Measurements from ENCODE around the gene ACOT11. TPM values are rescaled to one million over a fixed set of nuclear protein-coding genes. Genes with fewer than 3 reads are reported as not detected.

ACOT11 gene
- total RNA-seq, 2 donors from 2014 or later = 5.6 to 6.0 TPM

- Histone ChIP-seq H3K27ac (ENCODE audit: low read depth, low read length) (no peak overlapping the region), H3K9me3 (ENCODE audit: control insufficient read depth, low read length) (no peaks in the 10 kb centered on the region), H3K36me3 (ENCODE audit: control insufficient read depth, insufficient read depth, low read length) (no peaks in the 10 kb centered on the region), H3K27me3 (ENCODE audit: control insufficient read depth, insufficient read depth, low read length, poor library complexity, severe bottlenecking) (no peaks in the 10 kb centered on the region), H3K4me3 (ENCODE audit: low read length) (no peak overlapping the region), H3K4me1 (ENCODE audit: control insufficient read depth, insufficient read depth, low read length) (no peaks in the 10 kb centered on the region), H3K9ac (ENCODE audit: extremely low read depth, low read length, poor library complexity, severe bottlenecking) (no peak overlapping the region)
- Mint-ChIP-seq H3K36me3 (ENCODE audit: low read depth) (no peaks in the 10 kb centered on the region), H3K4me3 (no peak overlapping the region), H3K27ac (no peak overlapping the region), H3K4me1 (no peaks in the 10 kb centered on the region), H3K9me3 (no peaks in the 10 kb centered on the region), H3K27me3 (ENCODE audit: insufficient read depth) (no peaks in the 10 kb centered on the region)
- whole genome bisulfite sequencing, 2 experiments (ENCODE audit: insufficient coverage in 1 of 2, insufficient read length in 1 of 2) = 60 to 89% methylated on average over 12 to 19 of the region's 19 CpGs
- peak; percentile 80 for DNase-seq
- TF ChIP-seq, protein P1, sequence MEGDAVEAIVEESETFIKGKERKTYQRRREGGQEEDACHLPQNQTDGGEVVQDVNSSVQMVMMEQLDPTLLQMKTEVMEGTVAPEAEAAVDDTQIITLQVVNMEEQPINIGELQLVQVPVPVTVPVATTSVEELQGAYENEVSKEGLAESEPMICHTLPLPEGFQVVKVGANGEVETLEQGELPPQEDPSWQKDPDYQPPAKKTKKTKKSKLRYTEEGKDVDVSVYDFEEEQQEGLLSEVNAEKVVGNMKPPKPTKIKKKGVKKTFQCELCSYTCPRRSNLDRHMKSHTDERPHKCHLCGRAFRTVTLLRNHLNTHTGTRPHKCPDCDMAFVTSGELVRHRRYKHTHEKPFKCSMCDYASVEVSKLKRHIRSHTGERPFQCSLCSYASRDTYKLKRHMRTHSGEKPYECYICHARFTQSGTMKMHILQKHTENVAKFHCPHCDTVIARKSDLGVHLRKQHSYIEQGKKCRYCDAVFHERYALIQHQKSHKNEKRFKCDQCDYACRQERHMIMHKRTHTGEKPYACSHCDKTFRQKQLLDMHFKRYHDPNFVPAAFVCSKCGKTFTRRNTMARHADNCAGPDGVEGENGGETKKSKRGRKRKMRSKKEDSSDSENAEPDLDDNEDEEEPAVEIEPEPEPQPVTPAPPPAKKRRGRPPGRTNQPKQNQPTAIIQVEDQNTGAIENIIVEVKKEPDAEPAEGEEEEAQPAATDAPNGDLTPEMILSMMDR (conservative IDR thresholded peaks at IDR 0.05) = no peak
These were observed 34.7 kb downstream of the ACOT11 start for GRCh38 chr1:54582566-54583306.

DNA sequence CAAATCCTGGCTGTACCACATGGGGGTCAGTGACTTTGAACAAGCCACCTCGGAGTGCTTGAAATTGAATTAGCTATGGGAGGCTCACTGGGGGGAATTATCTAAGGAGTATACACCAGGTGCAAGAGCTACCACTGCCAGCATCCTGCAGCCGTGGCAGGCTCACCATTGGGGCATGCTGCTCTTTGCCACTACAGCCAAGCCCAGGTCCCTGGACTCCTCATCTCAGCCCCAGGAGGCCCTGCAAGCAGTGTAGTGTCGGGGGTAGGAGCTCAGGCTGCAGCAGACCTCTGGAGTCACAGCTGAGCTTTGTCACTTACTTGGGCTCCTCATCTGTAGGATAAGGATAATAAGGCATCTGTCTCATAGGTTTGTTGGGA is 35.3 kb downstream of the ACOT11 start:
- no peak for DNase-seq
- H3K36me3 ChIP-seq (ENCODE audit: control insufficient read depth, insufficient read depth, low read length) = no peaks in the 10 kb centered on the region
- Mint-ChIP-seq H3K27ac (no peak overlapping the region), H3K4me3 (no peak overlapping the region), H3K36me3 (ENCODE audit: low read depth) (no peaks in the 10 kb centered on the region), H3K4me1 (no peaks in the 10 kb centered on the region), H3K27me3 (ENCODE audit: insufficient read depth) (no peaks in the 10 kb centered on the region), H3K9me3 (no peaks in the 10 kb centered on the region)
- H3K4me3 ChIP-seq (ENCODE audit: low read length) = no peak overlapping the region
- TF ChIP-seq, protein P1 (conservative IDR thresholded peaks at IDR 0.05) = no peak
- WGBS, 2 experiments (ENCODE audit: insufficient coverage in 1 of 2, insufficient read length in 1 of 2) = 89 to 90% methylated on average over 3 of the region's 3 CpGs
- no peaks in the 10 kb centered on the region for H3K9me3 ChIP-seq (ENCODE audit: control insufficient read depth, low read length)
- no peaks in the 10 kb centered on the region for H3K4me1 ChIP-seq (ENCODE audit: control insufficient read depth, insufficient read depth, low read length)
- H3K9ac ChIP-seq (ENCODE audit: extremely low read depth, low read length, poor library complexity, severe bottlenecking) = no peak overlapping the region
- no peak overlapping the region for H3K27ac ChIP-seq (ENCODE audit: low read depth, low read length)
- H3K27me3 ChIP-seq (ENCODE audit: control insufficient read depth, insufficient read depth, low read length, poor library complexity, severe bottlenecking) = no peaks in the 10 kb centered on the region

DNA sequence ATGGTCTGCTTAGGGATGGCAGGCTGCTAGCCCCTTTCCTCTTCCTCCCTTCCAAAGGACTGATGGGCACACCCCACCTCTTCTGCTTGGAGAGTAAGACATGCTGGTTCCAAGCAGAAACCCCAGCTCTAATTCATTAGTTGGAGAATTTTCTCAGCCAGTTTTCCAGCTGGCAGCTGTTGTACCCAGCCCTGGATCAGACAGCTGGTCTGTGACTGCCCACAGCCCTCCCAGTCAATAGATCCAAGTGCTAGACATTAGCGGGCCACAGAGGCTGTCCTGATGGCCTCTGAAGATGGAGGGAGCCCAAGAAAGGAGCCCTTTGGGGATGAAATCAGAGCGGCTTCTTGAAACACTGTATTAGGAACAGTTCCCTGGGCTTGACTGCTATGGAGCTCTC is 35.8 kb downstream of the ACOT11 start:
- Mint-ChIP-seq H3K36me3 (ENCODE audit: low read depth) (peaks cover 2% of the 10 kb centered on the region), H3K27ac (no peak overlapping the region), H3K4me3 (no peak overlapping the region), H3K9me3 (no peaks in the 10 kb centered on the region), H3K27me3 (ENCODE audit: insufficient read depth) (no peaks in the 10 kb centered on the region), H3K4me1 (no peaks in the 10 kb centered on the region)
- Histone ChIP-seq H3K36me3 (ENCODE audit: control insufficient read depth, insufficient read depth, low read length) (no peaks in the 10 kb centered on the region), H3K27ac (ENCODE audit: low read depth, low read length) (no peak overlapping the region), H3K4me3 (ENCODE audit: low read length) (no peak overlapping the region), H3K27me3 (ENCODE audit: control insufficient read depth, insufficient read depth, low read length, poor library complexity, severe bottlenecking) (no peaks in the 10 kb centered on the region), H3K9ac (ENCODE audit: extremely low read depth, low read length, poor library complexity, severe bottlenecking) (no peak overlapping the region), H3K4me1 (ENCODE audit: control insufficient read depth, insufficient read depth, low read length) (no peaks in the 10 kb centered on the region), H3K9me3 (ENCODE audit: control insufficient read depth, low read length) (no peaks in the 10 kb centered on the region)
- TF ChIP-seq, protein P1 (conservative IDR thresholded peaks at IDR 0.05) = no peak
- 86 to 94% methylated on average over 2 of the region's 2 CpGs for WGBS, 2 experiments (ENCODE audit: insufficient coverage in 1 of 2, insufficient read length in 1 of 2)
- no peak for DNase-seq

Measured in endodermal cell (in vitro differentiated cells).